Endodermal cell (in vitro differentiated cells): Measurements from ENCODE around the gene RGS3. TPM values are rescaled to one million over a fixed set of nuclear protein-coding genes. Genes with fewer than 3 reads are reported as not detected.

Source experiments
- DNase-seq: peaks from one replicate; pipeline ENCODE4 v3.0.0-alpha.2; 2017
- H3K27ac ChIP-seq: 2 replicates; pipeline ENCODE4 v1.5.1; 2013; ENCODE audit warnings: mild to moderate bottlenecking, low read depth, low read length, moderate library complexity
- H3K27me3 ChIP-seq: 2 replicates; pipeline ENCODE4 v1.6.1; 2013; ENCODE audit warnings: mild to moderate bottlenecking, low read length, moderate library complexity; ENCODE audit not compliant: insufficient read depth, control insufficient read depth, poor library complexity, severe bottlenecking
- H3K36me3 ChIP-seq: 2 replicates; pipeline ENCODE4 v1.7.0; 2013; ENCODE audit warnings: mild to moderate bottlenecking, low read length, moderate library complexity; ENCODE audit not compliant: control insufficient read depth, insufficient read depth
- H3K4me1 ChIP-seq: one replicate; pipeline ENCODE4 v1.7.0; 2013; ENCODE audit warnings: low read length; ENCODE audit not compliant: control insufficient read depth, insufficient read depth
- H3K4me3 ChIP-seq: 2 replicates; pipeline ENCODE4 v1.5.1; 2013; ENCODE audit warnings: mild to moderate bottlenecking, low read length, moderate library complexity
- H3K9ac ChIP-seq: 2 replicates; pipeline ENCODE4 v1.6.1; 2013; ENCODE audit warnings: mild to moderate bottlenecking, low read length, moderate library complexity; ENCODE audit not compliant: poor library complexity, severe bottlenecking; ENCODE audit errors: extremely low read depth
- H3K9me3 ChIP-seq: 2 replicates; pipeline ENCODE4 v1.6.1; 2013; ENCODE audit warnings: mild to moderate bottlenecking, low read length, moderate library complexity; ENCODE audit not compliant: control insufficient read depth
- H3K27ac Mint-ChIP-seq: 2 replicates; pipeline ENCODE4 v1.8.0; 2020; ENCODE audit warnings: mixed read lengths
- H3K27me3 Mint-ChIP-seq: 2 replicates; pipeline ENCODE4 v1.8.0; 2021; ENCODE audit warnings: mild to moderate bottlenecking, mixed read lengths; ENCODE audit not compliant: insufficient read depth
- H3K36me3 Mint-ChIP-seq: 2 replicates; pipeline ENCODE4 v1.8.0; 2020; ENCODE audit warnings: low read depth, mixed read lengths
- H3K4me1 Mint-ChIP-seq: 2 replicates; pipeline ENCODE4 v1.8.0; 2020; ENCODE audit warnings: mixed read lengths
- H3K4me3 Mint-ChIP-seq: 2 replicates; pipeline ENCODE4 v1.8.0; 2020; ENCODE audit warnings: mild to moderate bottlenecking, moderate library complexity, mixed read lengths
- H3K9me3 Mint-ChIP-seq: 2 replicates; pipeline ENCODE4 v1.8.0; 2020; ENCODE audit warnings: mild to moderate bottlenecking, mixed read lengths
- WGBS, 2 experiments: methylation state at CpG; one replicate each; pipeline versions ENCODE4 v1.1.5 to v1.1.7; 2013; ENCODE audit warnings: missing lambda C conversion rate in 2 of 2, mixed read lengths in 1 of 2; ENCODE audit not compliant: insufficient coverage in 1 of 2, insufficient read length in 1 of 2; 5-methylcytosine and 5-hydroxymethylcytosine counted together
- total RNA-seq, 2 donors: library from RNA; stranded (reverse); fragmentation: NEBNext Ultra II Directional in 1 of 2; extraction: Animal tissue kit (Norgen Biotek cat#: 25700) in 1 of 2; gene quantifications; 2 replicates in 1 of 2; 3 replicates in 1 of 2; pipeline ENCODE4 v1.2.1, GENCODE V29; 2021
- TF ChIP-seq, protein P1 (sequence below): fragments of 200-600 bp; sonication (generic); conservative IDR thresholded peaks from 2 replicates; pipeline ENCODE4 v1.5.0; 2021; ENCODE audit warnings: antibody characterized with exemption, mild to moderate bottlenecking

The RGS3 gene
- total RNA-seq, 2 donors from 2014 or later: 20.7 to 40.3 TPM

DNA sequence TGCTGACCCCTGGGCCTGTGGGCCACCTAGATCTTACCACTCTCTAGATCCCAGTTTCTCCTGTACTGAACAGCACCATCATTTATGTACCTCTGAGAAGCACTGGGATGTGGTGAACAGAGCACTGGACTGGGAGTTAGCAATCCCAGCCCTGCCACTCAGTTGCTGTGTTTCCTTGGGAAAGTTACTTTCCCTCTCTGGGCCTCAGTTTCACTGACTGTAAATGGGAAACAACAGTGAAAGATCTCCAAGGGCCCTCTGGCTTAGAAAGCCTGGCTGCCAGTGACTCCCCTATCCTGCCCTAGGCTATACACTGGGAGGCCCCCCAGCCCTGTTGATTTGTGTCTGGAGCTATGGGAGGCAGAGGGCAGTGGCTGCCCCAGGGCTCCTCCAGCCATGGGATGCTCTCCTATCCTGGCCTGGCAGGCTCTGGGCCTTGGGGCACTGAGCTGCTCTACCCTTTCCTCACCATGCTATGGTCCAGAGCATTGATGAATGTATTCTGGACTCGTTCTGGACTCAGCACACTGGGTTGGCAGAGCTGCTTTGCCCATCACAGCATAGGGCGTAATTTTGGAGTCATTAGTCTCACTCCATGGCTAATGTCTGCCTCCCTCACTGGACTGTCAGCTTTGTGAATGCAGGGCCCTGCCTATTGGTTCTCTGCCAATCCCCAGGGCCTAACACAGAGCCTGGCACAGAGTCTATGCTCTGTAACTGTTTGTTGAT is 99.3 kb downstream of the RGS3 start:
- H3K9ac ChIP-seq: no peak overlapping the region
- H3K36me3 ChIP-seq: no peaks in the 10 kb centered on the region
- no peak overlapping the region for H3K4me3 Mint-ChIP-seq
- H3K27me3 Mint-ChIP-seq: no peaks in the 10 kb centered on the region
- H3K9me3 ChIP-seq: no peaks in the 10 kb centered on the region
- H3K27ac Mint-ChIP-seq: no peak overlapping the region
- peaks cover 7% of the 10 kb centered on the region for H3K4me1 Mint-ChIP-seq
- TF ChIP-seq, protein P1, sequence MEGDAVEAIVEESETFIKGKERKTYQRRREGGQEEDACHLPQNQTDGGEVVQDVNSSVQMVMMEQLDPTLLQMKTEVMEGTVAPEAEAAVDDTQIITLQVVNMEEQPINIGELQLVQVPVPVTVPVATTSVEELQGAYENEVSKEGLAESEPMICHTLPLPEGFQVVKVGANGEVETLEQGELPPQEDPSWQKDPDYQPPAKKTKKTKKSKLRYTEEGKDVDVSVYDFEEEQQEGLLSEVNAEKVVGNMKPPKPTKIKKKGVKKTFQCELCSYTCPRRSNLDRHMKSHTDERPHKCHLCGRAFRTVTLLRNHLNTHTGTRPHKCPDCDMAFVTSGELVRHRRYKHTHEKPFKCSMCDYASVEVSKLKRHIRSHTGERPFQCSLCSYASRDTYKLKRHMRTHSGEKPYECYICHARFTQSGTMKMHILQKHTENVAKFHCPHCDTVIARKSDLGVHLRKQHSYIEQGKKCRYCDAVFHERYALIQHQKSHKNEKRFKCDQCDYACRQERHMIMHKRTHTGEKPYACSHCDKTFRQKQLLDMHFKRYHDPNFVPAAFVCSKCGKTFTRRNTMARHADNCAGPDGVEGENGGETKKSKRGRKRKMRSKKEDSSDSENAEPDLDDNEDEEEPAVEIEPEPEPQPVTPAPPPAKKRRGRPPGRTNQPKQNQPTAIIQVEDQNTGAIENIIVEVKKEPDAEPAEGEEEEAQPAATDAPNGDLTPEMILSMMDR: no peak
- no peak overlapping the region for H3K4me3 ChIP-seq
- 71 to 78% methylated on average over 1 to 2 of the region's 2 CpGs for WGBS, 2 experiments
- DNase-seq: peak; percentile 29
- no peaks in the 10 kb centered on the region for H3K9me3 Mint-ChIP-seq
- no peaks in the 10 kb centered on the region for H3K36me3 Mint-ChIP-seq
- peaks cover 5% of the 10 kb centered on the region for H3K4me1 ChIP-seq
- no peaks in the 10 kb centered on the region for H3K27me3 ChIP-seq
- H3K27ac ChIP-seq: no peak overlapping the region

DNA sequence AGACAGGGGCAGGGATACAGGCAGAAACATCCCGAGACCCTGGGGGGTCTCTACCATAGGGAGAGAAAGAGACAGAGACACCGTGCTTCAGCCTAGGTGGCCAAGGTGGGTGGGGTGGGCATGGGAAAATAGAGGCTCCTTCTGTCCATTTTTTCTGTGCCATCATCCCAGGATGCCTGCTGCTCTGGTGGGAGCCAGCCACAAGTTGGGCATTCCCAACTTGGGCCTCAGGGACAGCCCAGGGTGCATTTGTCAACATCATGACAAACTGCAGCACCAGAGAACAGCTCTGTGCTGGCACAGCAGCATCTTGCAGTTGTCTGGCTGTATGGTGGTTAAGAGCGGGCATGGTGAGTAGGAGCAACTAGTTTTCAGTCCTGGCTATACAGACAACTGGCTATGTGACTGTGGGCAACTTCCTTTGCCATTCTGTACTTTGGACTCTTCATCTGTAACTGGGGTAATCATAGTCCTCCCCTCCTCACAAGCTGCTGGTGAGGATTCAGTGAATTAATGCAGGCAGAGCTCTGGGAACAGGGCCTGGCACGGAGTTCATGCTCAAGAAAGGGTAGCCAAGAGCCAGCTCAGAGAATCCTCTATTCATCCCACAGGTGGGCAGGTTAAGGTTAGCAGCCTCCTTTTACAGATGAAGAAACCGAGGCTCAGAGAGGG is 100.4 kb downstream of the RGS3 start:
- no peaks in the 10 kb centered on the region for H3K9me3 ChIP-seq
- no peaks in the 10 kb centered on the region for H3K36me3 ChIP-seq
- Mint-ChIP-seq H3K36me3 (no peaks in the 10 kb centered on the region), H3K27me3 (no peaks in the 10 kb centered on the region), H3K27ac (no peak overlapping the region), H3K4me3 (no peak overlapping the region), H3K9me3 (no peaks in the 10 kb centered on the region), H3K4me1 (peaks cover 7% of the 10 kb centered on the region)
- no peak overlapping the region for H3K9ac ChIP-seq
- TF ChIP-seq, protein P1: no peak
- H3K4me1 ChIP-seq: peaks cover 5% of the 10 kb centered on the region
- no peaks in the 10 kb centered on the region for H3K27me3 ChIP-seq
- 78 to 91% methylated on average over 2 to 5 of the region's 5 CpGs for WGBS, 2 experiments
- no peak overlapping the region for H3K27ac ChIP-seq
- H3K4me3 ChIP-seq: no peak overlapping the region
- peak; percentile 34 for DNase-seq

GRCh38 chr9:113564498-113565237 is 101.1 kb downstream of the RGS3 start:
- Mint-ChIP-seq H3K4me3 (peak overlapping the region; percentile 35), H3K36me3 (no peaks in the 10 kb centered on the region), H3K27ac (peak overlapping the region; percentile 7), H3K9me3 (no peaks in the 10 kb centered on the region), H3K27me3 (no peaks in the 10 kb centered on the region), H3K4me1 (peaks cover 7% of the 10 kb centered on the region)
- TF ChIP-seq, protein P1: no peak
- WGBS, 2 experiments: 19 to 22% methylated on average over 12 to 20 of the region's 20 CpGs
- Histone ChIP-seq H3K27me3 (no peaks in the 10 kb centered on the region), H3K4me3 (peak overlapping the region; percentile 63), H3K9ac (peak overlapping the region; percentile 4), H3K36me3 (no peaks in the 10 kb centered on the region), H3K4me1 (peaks cover 5% of the 10 kb centered on the region), H3K27ac (peak overlapping the region; percentile 79), H3K9me3 (no peaks in the 10 kb centered on the region)
- peak; percentile 88 for DNase-seq
